ENCODE results near the gene PSTPIP2.
A peak's percentile ranks its signal among the peaks of the same experiment; 100 is the strongest.

Gene PSTPIP2

GRCh38 chr18:46037512-46038305 lies 34.4 kb downstream of the PSTPIP2 start:
- no peak for DNase-seq
- no peak for TF ChIP-seq POLR2A (IDR thresholded peaks at IDR 0.05; ENCODE audit: low read length)
- TF ChIP-seq GATA1 (IDR thresholded peaks at IDR 0.05; ENCODE audit: low read depth, low read length): no peak

GRCh38 chr18:46035696-46036680 lies 36.1 kb downstream of the PSTPIP2 start:
- TF ChIP-seq POLR2A (IDR thresholded peaks at IDR 0.05; ENCODE audit: low read length): no peak
- TF ChIP-seq GATA1 (IDR thresholded peaks at IDR 0.05; ENCODE audit: low read depth, low read length): no peak
- DNase-seq: no peak

- TF ChIP-seq POLR2A (IDR thresholded peaks at IDR 0.05; ENCODE audit: low read length) (no peak), GATA1 (IDR thresholded peaks at IDR 0.05; ENCODE audit: low read depth, low read length) (no peak)
- no peak for DNase-seq
Observed at GRCh38 chr18:46034230-46034629, 37.8 kb downstream of the PSTPIP2 start.

DNA sequence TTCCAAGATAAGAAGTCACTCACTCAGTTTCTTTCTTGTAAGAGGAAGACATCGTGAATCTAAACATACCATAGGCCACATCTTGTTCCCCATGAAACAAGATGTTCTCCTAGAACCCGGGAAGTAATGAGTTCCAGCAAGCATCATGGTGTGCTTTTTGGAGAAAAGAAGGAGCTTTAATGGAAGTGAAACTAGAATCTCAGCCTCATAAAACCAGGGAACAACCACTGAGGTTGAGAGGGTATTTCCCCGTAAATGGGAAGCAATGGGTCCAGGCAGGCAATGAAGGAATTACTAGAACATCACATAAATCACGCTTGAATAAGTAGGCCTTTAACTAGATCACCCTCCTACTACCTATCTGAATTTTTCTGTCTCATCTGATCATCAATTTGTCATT lies 40.3 kb downstream of the PSTPIP2 start:
- DNase-seq: no peak
- TF ChIP-seq POLR2A (IDR thresholded peaks at IDR 0.05; ENCODE audit: low read length) (no peak), GATA1 (IDR thresholded peaks at IDR 0.05; ENCODE audit: low read depth, low read length) (no peak)

- DNase-seq: peak in 1 of 2 experiments; percentile 61
- no peak for TF ChIP-seq POLR2A (IDR thresholded peaks at IDR 0.05; ENCODE audit: low read length)
- no peak for TF ChIP-seq GATA1 (IDR thresholded peaks at IDR 0.05; ENCODE audit: low read depth, low read length)
Observed at GRCh38 chr18:46028536-46028891, 43.5 kb downstream of the PSTPIP2 start.

DNA sequence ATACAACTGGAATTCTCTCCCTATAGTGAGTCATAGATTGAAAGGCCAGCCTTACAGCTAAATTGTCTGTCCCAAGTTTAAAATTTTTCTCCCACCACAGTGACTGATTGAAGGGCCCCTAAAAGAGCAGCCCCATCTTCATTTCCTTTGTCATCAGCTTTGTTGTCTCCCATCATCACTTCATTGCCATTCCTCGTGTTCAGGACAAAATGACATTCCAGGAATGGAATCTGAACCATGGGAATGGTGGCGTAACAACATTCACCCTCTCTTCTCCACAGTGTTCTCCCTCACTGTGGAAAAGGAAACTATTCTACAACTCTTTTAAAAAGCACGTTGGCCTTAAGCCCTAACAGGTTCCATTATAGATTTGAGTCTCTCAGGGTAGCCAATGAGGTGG lies 52.1 kb downstream of the PSTPIP2 start:
- TF ChIP-seq GATA1 (IDR thresholded peaks at IDR 0.05; ENCODE audit: low read depth, low read length) (no peak), POLR2A (IDR thresholded peaks at IDR 0.05; ENCODE audit: low read length) (no peak)
- no peak for DNase-seq

DNA sequence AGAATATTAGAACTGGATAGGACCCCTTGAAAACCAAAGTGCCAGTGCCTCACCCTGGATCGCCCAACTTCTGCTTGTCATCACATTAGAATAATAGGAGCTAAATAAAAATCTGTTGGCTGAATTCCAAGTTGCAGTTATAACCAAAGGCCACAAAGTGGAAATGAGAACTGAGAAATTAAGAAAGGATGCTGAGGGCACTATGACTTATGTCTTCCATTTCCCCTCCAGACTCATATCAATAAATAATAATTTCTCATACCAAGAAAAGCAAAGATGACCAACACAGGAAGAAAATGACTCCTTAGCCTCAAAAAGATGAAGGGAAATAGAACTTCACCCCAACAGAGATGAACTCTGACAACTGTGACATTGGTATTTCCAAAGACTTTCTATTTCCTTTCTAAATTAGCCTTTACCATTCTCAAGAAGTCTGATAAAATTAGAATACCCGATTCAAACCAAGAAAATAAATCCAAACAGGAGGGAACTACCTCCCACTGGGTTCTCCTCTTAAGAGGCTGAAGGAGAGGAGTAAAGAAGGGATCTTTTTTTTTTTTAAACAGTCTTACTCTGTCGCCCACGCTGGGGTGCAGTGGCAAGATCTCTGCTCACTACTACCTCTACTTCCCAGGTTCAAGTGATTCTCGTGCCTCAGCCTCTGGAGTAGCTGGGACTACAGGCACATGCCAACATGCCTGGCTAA lies 58.4 kb downstream of the PSTPIP2 start:
- TF ChIP-seq GATA1 (IDR thresholded peaks at IDR 0.05; ENCODE audit: low read depth, low read length) (no peak), POLR2A (IDR thresholded peaks at IDR 0.05; ENCODE audit: low read length) (no peak)
- DNase-seq: no peak

- TF ChIP-seq POLR2A (IDR thresholded peaks at IDR 0.05; ENCODE audit: low read length) (no peak), GATA1 (IDR thresholded peaks at IDR 0.05; ENCODE audit: low read depth, low read length) (no peak)
Observed at GRCh38 chr18:46010676-46011075, 61.4 kb downstream of the PSTPIP2 start.

GRCh38 chr18:46010050-46010449 lies 62.0 kb downstream of the PSTPIP2 start:
- DNase-seq: peak; percentile 70 to 89
- TF ChIP-seq POLR2A (IDR thresholded peaks at IDR 0.05; ENCODE audit: low read length) (no peak), GATA1 (IDR thresholded peaks at IDR 0.05; ENCODE audit: low read depth, low read length) (no peak)

More at GRCh38 chr18:46010676-46011075, 61.4 kb downstream of the PSTPIP2 start:
- DNase-seq: no peak

DNA sequence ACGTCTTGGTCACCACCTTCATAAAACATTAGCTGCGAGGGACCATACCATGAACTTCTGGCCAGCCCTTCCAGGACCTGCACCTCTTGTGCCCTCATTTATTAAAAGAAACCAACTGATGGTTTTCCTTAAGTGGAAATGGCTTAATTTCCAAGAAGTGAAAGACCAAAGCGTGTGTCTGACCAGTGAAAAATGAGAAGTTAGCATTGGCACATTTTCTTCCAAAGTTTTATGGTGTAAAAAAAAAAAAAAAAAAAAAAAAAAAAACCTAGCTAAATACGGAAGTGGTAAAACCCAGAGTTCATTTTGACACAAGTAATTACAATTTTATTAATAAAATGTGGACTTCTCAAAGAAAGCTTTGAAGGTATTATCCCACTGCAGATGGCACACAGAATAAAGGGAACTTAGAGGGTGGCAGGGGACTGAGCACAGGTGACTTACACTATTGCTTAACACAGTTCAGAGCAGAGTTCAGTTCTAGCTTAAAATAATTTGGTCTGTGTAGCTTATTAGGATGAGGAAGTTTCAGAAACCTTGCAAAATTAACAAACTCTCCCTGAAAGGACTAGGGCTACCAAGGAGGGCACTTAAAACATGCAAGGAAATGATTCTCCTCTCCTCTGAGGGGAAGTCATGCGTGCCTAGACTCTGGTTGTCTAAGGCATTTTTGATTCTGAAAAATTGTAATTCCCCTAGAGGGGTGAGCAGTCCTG lies 62.8 kb downstream of the PSTPIP2 start:
- no peak for TF ChIP-seq POLR2A (IDR thresholded peaks at IDR 0.05; ENCODE audit: low read length)
- no peak for TF ChIP-seq GATA1 (IDR thresholded peaks at IDR 0.05; ENCODE audit: low read depth, low read length)
- DNase-seq: no peak

- DNase-seq: no peak
- no peak for TF ChIP-seq GATA1 (IDR thresholded peaks at IDR 0.05; ENCODE audit: low read depth, low read length)
- TF ChIP-seq POLR2A (IDR thresholded peaks at IDR 0.05; ENCODE audit: low read length): no peak
Observed at GRCh38 chr18:46008531-46008930, 63.5 kb downstream of the PSTPIP2 start.

GRCh38 chr18:46007165-46007564 lies 64.9 kb downstream of the PSTPIP2 start:
- no peak for DNase-seq
- no peak for TF ChIP-seq GATA1 (IDR thresholded peaks at IDR 0.05; ENCODE audit: low read depth, low read length)
- TF ChIP-seq POLR2A (IDR thresholded peaks at IDR 0.05; ENCODE audit: low read length): no peak

GRCh38 chr18:46002934-46003333 lies 69.1 kb downstream of the PSTPIP2 start:
- TF ChIP-seq GATA1 (IDR thresholded peaks at IDR 0.05; ENCODE audit: low read depth, low read length): no peak
- TF ChIP-seq POLR2A (IDR thresholded peaks at IDR 0.05; ENCODE audit: low read length): no peak
- DNase-seq: no peak

Data from erythroblast (primary cell).